Left hindlimb (tissue), 1 donor: Measurements from ENCODE around the gene SETD1A.
A peak's percentile ranks its signal among the peaks of the same experiment; 100 is the strongest.

Experiments used
- DNase-seq: peaks from one replicate; pipeline ENCODE4 v3.0.0-alpha.2; 2018

SETD1A gene

GRCh38 chr16:31025339-31025738 lies 67.8 kb downstream of the SETD1A start:
- DNase-seq: no peak

GRCh38 chr16:31029272-31029671 lies 71.7 kb downstream of the SETD1A start:
- DNase-seq: no peak

- no peak for DNase-seq
Observed at GRCh38 chr16:31031276-31031675, 73.7 kb downstream of the SETD1A start.

GRCh38 chr16:31032736-31033708 lies 75.5 kb downstream of the SETD1A start, which contains the start of gene STX4:
Gene STX4 (plus strand): TSS chr16:31033558. CDS start chr16:31033806, 248 bp downstream.
- DNase-seq: peak; percentile 98

- peak; percentile 90 for DNase-seq
Observed at GRCh38 chr16:31033709-31034492, 76.3 kb downstream of the SETD1A start.
